GM12873 (cell line): ENCODE data around the gene PASK.

Source experiments
- CTCF ChIP-seq: IDR thresholded peaks from 2 replicates; pipeline ENCODE4 v1.5.1; 2012; ENCODE audit warnings: low read depth, mild to moderate bottlenecking, moderate library complexity, low read length, control low read depth; ENCODE audit not compliant: insufficient read depth; ENCODE audit errors: missing control alignments

Gene PASK

GRCh38 chr2:241088376-241088775 lies 60.9 kb downstream of the PASK start:
- TF ChIP-seq CTCF = no peak

GRCh38 chr2:241087420-241088268 lies 61.6 kb downstream of the PASK start:
- no peak for TF ChIP-seq CTCF

GRCh38 chr2:241084856-241085444 lies 64.3 kb downstream of the PASK start:
- no peak for TF ChIP-seq CTCF

- TF ChIP-seq CTCF = no peak
Measured at GRCh38 chr2:241083091-241083415, 66.2 kb downstream of the PASK start.

GRCh38 chr2:241082341-241083090 lies 66.8 kb downstream of the PASK start:
- TF ChIP-seq CTCF = no peak

GRCh38 chr2:241081643-241082340 lies 67.5 kb downstream of the PASK start:
- TF ChIP-seq CTCF = no peak
